ENCODE measurements around the gene SRP14.
A peak's percentile ranks its signal among the peaks of the same experiment; 100 is the strongest.
"Not testable (repeated sequence)": the region's sequence is repeated elsewhere in the genome, so short reads cannot be mapped to it uniquely, and the experiment has no call there.

Gene SRP14, protein sequence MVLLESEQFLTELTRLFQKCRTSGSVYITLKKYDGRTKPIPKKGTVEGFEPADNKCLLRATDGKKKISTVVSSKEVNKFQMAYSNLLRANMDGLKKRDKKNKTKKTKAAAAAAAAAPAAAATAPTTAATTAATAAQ

DNA sequence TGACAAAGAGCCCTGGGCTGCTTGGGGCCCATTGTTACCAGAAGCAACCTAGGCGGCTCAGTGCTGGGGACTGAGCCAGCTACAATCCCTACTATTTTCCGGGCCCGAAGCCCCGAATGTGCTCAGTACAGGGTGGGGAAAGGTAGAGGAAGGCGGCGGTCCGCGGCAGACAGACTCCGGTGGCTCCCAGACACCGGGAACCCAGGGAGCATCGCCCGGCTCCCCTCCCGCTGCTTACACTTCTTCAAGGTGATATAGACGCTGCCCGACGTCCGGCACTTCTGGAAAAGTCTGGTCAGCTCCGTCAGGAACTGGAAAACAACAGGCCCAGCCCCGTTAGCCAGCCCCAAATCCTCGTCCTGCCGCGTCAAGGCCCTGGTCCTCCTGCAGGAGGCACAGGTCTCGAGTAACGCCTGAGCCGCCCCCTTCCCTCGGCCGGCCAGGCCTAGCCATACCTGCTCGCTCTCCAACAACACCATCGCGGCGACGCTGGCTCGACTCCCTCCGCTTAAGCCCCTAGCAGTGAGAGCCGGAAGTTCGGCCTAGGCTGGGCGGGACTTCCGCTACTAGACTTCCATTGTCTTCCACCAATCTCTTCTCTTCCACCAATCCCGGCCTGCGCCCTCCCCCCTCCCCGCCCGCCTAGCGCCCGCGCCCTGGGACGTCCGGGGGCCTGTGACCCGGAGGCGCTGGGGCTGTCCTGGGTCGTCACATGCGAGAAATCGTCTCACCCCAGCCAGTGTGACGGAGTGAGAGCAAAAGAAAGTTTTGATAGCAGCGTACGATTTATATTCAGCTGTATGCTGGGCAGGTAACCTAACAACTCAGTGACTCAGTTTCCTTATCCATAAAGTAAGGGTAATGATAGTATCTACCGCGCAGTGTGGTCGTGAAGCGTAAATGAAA, at the start of gene SRP14:
SRP14 (minus strand) TSS at position 544 of the 906 bp plus-strand sequence; CDS start at position 479, 65 bp downstream.
- DNase-seq (ENCODE audit: extremely low read depth in 1 of 2, low read depth in 1 of 2): peak; percentile 77 to 87

DNA sequence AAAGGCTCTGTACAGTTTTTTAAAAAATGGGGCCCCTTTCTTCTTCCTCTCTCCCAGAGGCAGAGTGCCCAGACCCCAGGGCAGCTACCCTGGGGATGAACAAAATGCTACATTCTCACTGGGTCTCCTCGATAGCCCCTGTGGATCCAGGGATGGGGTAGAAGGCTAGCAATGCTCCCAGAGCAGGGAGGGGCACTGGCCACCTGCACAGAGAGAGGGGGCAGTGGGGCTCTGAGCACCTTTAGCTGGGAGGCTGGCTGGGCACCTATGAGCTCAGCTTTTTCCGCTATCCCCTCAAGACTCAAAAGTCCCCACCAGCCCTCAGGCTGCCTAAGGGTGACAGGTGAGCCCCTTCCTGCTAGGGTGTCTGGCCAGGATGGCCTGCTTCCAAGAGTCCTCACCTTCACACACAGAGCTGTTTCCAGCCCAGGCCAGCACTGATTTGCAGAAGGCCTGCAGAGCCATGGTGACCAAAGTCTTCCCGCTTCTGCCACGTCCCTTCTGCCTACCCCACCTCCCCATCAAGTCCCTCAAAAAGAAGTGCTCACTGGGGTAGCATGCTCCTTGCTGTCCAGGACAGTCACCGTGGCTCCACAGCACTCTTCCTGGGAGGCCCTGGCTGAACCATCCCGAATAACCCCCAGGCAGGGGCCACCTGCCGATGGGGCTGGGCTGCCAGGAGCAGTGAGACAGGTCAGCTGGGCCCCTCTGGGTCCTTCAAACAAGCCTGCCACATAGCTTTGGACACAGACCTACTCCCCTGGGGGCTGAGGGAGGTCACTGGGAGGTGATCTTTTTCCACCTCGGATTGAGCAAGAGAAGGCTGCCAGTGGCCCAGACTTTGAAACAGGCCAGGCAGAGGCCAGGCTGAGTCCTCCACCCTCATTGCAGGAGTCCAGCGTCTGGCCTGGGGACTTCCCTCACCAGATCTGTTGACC, 49.3 kb upstream of the SRP14 start:
- no peak for DNase-seq (ENCODE audit: extremely low read depth in 1 of 2, low read depth in 1 of 2)

DNA sequence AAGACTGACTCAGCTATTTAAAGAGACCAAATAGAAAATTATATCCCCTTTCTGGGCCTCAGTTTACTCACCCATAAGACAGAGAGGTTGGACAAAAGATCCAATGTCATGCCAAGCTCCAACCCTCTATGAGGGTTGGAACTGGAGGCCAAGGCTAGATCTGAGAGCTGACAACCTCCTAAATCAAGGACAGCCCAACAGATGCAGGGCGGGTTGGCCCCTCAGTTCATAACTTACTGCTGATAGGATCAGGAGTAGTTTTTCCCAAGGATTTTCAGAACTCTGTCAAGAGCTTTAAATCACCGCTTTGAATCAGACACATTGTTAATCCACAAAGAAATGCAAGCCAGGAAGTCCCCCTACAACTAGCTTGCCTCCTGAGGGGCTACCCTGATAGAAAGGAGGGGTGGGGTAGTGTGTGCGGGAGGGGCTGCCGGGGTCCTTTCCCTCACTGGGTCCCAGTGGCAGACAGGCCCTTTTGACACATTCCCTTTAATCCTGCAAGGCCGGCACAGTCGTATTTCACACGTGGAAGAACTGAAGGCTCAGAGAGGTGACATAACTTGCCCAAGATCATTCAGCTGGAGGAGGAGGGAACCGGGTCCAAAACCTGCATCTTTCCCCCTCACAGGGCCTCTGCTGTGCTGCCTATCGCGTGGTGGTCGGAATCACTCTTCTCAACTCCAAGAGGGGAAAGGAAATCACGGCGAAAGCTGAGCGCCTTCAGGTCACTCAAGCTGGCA, 48.3 kb upstream of the SRP14 start:
- no peak for DNase-seq (ENCODE audit: extremely low read depth in 1 of 2, low read depth in 1 of 2)

DNA sequence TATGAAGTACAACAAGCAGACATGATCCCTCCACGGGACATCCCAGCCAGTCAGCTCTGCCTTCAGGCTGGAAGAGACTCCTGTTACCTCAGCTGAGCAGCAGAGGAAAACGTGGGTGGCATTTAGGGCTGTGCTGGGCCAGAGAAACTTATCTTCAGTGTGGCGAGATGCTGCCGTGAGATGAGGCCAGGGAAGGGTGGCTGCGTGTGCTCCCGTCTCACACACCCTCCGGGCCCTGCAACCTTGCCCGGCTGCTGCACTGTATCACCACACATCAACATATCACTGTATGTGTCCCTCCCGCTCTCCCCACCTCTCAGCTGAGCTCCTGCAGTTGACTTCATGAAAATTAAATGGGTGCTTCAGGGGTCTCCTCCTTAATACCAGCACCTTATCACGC, 46.3 kb upstream of the SRP14 start:
- DNase-seq (ENCODE audit: extremely low read depth in 1 of 2, low read depth in 1 of 2): no peak

DNA sequence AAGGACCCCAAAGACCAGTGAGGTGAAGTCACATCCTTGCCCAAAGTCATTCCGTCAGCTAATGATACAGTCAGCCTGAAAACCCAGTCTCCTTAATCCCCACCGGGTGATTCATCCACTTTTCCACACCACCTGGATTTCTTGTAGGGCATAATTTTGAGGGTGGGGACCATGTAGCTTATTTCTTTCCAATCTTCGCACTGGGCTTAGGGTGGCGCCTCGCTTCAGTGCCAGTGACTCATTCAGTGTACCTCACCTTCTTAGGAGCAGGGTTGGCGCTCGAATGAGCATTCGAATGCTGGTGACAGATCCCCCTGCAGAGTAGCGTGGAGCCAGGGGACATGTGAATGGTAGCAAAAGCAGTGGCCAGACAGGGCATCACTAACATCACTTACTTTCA, 45.7 kb upstream of the SRP14 start:
- no peak for DNase-seq (ENCODE audit: extremely low read depth in 1 of 2, low read depth in 1 of 2)

DNA sequence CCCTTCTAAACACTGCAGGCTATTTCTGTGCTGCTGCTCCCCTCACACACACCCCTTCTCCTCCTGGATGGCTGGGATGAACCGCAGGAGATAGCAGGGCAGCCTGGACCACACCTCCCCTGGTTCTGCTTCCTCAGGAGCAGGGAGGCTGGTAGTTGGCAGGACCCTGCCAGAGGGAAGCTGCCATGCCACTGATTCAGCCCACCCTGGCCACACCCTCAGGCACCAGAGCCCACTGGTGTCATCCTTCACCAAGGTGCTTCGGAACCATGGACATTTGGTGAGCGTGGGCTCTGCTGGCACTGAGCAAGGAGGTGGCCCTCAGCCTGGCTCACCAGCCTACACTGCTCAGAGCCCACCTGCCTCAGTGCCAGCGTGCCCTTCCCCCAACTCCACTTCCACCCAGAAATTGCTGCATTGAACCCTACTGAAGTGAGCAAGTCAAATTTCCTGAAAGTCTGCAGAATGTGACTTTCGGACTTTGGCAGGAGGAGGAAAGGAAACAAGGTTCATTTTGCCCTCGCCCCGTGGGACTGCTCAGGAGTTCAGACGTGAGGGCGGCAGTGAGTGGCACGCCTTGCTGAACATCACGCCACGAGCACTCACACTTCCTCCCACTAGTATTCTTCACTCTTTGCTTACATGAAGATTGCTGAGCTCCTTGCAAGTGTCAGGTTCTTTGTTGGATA, 43.4 kb upstream of the SRP14 start:
- DNase-seq (ENCODE audit: extremely low read depth in 1 of 2, low read depth in 1 of 2): no peak

DNA sequence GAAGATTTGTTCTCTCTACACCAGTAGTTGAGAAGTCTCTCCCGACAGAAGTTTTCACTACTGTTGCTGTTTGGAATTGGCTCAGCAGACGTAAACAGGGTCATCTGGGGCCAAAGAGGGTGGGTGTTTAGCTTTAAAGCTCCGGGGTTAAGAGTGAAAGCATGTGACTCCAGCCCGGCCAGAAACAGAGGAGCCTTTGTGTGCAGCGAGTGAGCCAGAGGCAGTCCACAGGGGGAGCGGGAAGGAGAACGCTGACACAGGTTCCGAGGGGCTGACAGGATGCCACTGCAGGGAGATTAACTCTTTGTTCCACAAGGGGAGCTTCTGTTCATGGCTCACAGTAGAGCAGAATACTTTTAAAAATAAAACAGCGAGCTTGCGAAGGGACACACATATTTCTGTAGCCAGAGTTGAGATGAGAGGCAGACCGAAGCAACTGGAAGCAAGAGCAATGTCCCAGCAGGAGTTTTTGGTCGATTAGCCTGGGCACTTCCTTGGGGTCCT, 42.8 kb upstream of the SRP14 start:
- no peak for DNase-seq (ENCODE audit: extremely low read depth in 1 of 2, low read depth in 1 of 2)

DNA sequence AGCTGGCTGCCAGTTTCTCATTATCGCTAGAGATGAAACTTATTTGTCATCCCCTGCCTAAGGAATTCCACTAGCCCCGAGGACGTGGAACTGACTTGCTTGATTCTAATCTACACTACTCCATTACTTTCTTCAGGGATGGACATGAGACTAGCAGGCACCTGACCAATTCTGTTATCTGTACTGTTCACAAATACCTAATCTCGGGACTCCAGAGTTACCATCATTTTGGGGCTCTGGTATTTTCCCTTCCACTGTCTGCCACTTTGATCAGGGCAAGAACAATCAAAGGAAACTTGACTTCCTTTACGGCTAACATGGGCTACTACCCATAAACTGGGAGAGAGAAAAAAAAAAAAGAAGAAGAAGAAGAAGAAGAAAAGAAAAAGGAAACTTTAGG, 41.9 kb upstream of the SRP14 start:
- no peak for DNase-seq (ENCODE audit: extremely low read depth in 1 of 2, low read depth in 1 of 2)

DNA sequence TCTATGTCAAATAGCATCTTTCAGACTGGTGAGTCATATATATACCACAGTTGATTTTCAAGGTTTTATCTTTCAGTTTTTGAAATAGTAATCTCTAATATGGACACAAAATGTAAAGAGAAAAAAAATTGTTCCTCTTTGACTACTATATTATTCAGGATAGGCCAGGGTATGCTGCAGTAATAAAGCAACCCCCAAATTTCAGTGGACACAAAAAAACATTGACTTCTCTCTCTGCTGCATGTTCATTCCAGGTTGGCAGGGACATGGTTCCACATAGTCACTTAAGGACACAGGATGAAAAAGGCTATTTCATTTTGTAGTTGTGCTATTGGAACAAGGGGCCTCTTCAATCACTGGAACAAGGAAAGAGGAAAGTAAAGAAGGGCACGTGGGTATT, 41.1 kb upstream of the SRP14 start:
- no peak for DNase-seq (ENCODE audit: extremely low read depth in 1 of 2, low read depth in 1 of 2)

DNA sequence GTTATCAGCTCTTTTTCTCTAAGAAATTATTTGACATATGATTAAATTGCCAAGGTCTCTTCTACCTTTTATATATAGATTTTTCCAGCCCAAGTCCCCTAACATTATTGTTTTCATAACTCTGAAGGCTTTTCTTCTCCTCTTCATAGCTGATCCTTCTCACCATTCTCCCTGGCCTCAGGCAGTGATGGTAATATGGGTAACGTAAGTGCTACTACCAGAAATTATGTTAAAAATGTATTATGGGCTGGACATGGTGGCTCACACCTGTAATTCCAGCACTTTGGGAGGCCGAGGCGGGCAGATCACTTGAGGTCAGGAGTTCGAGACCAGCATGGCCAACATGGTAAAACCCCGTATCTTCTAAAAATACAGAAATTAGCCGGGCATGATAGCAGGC, 40.5 kb upstream of the SRP14 start:
- DNase-seq (ENCODE audit: extremely low read depth in 1 of 2, low read depth in 1 of 2): no peak

DNA sequence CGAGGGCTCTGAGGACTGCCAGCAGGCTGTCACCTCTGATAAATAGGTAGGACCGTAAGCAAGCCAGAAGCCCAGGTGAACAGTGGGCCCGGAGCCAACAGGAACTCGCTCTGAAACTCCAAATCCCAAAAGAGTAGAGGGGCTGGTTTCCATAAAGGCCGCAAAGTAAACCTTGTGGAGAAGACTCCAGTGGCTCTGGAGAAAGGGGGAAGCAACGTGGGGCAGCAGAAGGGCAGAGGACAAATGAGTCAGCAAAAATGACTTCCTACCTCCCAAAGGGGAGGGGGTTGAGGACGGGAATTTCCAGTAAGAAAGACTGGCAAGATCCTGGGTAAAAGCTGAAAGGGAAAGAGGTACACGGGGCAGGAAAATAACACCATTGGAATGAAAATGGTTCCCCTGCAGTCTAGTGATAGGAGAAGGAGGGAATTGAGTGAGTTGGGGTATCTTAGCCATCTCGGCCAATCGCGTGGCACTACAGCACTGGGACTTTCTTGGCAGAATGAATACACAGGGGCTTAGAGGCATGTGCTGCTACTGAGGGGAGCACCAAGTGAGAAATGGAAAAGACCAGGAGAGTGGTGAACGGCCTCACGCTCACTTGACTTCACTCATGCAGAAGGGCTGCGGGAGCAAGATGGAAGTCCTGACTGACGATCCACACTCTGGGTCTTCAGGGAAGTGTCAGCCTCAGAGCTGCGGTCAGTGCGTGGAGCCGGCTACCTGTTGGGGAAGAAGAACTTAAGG, 36.5 kb upstream of the SRP14 start:
- DNase-seq (ENCODE audit: extremely low read depth in 1 of 2, low read depth in 1 of 2): no peak

DNA sequence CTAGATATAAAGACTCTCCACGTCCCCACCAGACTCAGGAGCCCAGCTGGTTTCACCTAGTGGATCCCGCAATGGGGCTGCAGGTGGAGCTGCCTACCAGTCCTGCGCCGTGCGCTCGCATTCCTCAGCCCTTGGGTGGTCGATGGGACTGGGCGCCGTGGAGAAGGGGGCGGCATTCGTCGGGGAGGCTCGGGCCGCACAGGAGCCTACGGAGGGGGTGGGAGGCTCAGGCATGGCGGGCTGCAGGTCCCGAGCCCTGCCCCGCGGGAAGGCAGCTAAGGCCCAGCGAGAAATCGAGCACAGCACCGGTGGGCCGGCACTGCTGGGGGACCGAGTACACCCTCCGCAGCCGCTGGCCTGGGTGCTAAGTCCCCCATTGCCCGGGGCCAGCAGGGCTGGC, 35.7 kb upstream of the SRP14 start:
- DNase-seq (ENCODE audit: extremely low read depth in 1 of 2, low read depth in 1 of 2): not testable (repeated sequence)

DNA sequence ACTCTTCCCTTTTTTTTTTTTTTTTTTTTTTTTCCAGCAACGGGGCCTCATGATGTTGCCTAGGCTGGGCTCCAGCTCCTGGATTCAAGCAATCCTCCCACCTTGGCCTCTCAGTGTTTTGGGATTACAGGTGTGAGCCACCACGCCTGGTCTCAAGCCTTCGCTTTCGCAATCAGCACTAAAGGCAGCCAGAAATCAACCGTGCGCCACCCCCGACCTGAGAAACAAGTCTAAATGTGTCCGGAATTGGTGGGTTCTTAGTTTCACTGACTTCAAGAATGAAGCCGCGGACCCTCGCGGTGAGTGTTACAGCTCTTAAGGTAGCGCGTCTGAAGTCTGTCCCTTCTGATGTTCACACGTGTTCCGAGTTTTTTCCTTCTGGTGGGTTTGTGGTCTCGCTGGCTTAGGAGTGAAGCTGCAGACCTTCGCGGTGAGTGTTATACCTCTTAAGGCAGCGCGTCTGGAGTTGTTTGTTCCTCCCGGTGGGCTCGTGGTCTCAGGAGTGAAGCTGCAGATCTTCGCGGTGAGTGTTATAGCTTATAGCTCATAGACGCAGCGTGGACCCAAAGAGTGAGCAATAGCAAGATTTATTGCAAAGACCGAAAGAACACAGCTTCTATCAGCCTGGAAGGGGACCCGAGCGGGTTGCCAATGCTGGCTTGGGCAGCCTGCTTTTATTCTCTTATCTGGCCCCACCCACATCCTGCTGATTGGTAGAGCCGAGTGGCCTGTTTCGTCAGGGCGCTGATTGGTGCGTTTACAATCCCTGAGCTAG, 34.9 kb upstream of the SRP14 start:
- not testable (repeated sequence) for DNase-seq (ENCODE audit: extremely low read depth in 1 of 2, low read depth in 1 of 2)

DNA sequence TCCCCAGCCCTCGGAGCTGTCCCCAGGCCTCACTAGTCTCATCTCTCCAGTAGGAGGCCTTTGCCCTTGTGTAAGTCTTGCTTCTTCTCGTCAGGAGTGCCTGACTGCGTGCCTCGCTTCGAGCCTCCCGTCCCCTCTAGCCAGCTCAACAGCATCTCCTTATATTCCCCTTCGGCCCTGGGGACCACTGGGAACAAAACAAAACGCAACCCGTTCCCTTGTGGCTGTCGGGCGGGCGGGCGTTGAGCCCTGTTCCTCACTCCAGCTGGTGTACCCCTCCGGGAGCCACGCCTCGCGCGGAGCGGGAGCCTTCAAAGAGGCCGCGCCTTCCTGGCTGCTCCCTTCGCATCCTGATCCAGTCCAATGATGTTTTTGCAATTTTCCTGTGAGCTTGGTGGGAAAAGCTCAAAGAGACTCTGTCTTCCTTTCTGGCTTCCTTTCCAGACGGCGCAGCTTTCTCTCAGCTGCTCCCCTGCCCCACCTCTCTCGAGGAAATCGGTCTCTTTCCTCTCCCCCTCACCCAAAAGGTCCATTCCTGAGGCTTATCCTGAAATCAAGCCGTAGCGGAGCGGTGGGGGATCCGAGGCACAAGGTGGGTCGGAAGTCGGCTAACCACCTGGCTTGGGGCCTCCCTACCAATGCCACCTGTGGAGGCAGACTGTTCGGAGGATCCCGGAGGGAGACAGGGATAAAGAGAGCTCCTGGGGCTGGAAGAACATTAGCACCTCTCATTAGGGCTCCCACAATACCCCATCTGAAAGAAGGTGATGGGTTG, 33.4 kb upstream of the SRP14 start:
- DNase-seq (ENCODE audit: extremely low read depth in 1 of 2, low read depth in 1 of 2): no peak

DNA sequence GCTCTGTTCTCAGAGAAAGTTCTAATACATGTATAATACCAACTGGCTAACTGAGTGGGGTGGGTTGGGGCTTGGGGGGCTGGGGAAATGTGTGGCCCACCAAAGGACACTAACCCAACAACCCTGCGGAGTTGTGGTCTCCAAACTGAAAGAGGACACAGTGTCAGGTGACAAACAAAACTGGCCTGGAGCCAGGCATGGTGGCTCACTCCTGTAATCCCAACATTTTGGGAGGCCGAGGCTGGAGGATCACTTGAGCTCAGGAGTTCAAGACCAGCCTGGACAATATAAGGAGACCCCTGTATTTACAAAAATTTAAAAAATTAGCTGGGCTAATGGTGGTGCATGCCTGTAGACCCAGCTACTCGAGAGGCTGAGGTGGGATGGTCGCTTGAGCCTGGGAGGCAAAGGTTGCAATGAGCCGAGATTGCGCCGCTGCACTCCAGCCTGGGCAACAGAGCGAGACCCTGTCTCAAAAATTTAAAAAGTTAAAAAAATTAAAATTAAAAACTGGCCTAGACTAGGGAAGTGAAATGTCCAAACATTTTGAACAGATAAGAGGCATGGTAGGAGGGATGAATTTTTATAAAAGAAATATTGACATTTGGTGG, 31.7 kb upstream of the SRP14 start:
- no peak for DNase-seq (ENCODE audit: extremely low read depth in 1 of 2, low read depth in 1 of 2)

DNA sequence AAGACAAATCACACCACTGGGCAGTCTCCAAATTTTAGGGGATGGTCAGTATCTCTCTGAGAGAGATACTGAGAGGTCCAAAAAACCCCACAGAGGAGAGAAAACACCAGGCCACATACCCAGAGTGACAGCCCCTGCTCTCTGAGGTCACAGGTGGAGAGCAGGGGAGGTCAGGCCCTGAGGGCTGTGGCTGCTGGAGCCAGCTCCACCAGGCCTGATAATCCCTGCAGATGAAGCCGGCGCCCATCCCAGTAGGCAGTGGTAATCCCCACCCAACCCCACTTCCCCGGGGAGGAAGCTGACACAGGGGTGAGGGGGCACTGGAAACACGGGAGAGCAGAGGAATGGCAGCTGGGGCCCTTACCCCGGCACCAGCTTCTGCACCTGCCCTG, 31.2 kb upstream of the SRP14 start:
- no peak for DNase-seq (ENCODE audit: extremely low read depth in 1 of 2, low read depth in 1 of 2)
